ENCODE data around the gene CPXCR1. TPM values are rescaled to one million over a fixed set of nuclear protein-coding genes. Genes with fewer than 3 reads are reported as not detected.
"Not testable (repeated sequence)": the region's sequence is repeated elsewhere in the genome, so short reads cannot be mapped to it uniquely, and the experiment has no call there.

The CPXCR1 gene
- not detected for polyA plus RNA-seq (2012; ENCODE audit: low read depth, missing spikeins)

DNA sequence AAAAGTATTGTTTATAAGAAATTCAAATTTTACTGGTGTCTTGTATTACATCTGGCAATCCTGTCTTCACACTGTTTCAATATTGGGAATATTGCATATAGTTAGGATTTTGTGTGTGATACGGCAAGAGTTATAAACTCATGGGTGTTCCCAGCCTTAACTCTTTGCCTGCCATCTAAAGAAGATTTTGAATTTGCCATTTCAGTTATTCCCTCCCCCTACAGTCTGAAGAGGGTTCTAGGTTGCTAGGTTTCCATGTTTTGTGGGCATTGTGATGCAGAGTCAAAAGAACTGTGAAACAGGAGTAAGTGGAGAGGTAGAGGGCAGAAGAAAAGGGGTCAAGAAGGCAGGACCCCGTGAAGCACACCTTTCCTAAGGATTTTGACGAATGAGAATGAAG lies at the start of gene CPXCR1:
Gene CPXCR1 (plus strand): TSS at position 301 of the 400 bp plus-strand sequence. CDS start 6,190 bp downstream, outside the sequence.
- DNase-seq (ENCODE audit: insufficient read length, low spot score) (no peak), FAIRE-seq (no peak)
- TF ChIP-seq PAX5 (IDR thresholded peaks at IDR 0.05; ENCODE audit: insufficient read depth, low read length, severe bottlenecking) = no peak
- no peak for TF ChIP-seq SPI1 (IDR thresholded peaks at IDR 0.05; ENCODE audit: low read depth, low read length)
- no peak for TF ChIP-seq TAF1 (IDR thresholded peaks at IDR 0.05; ENCODE audit: low read depth, low read length)
- no peak for TF ChIP-seq POLR2AphosphoS5 (IDR thresholded peaks at IDR 0.05; ENCODE audit: low read depth, low read length)
- no peak for TF ChIP-seq POLR2A (IDR thresholded peaks at IDR 0.05; ENCODE audit: low read depth, low read length)
- no peak for TF ChIP-seq POU2F2 (IDR thresholded peaks at IDR 0.05; ENCODE audit: low read depth, low read length)

DNA sequence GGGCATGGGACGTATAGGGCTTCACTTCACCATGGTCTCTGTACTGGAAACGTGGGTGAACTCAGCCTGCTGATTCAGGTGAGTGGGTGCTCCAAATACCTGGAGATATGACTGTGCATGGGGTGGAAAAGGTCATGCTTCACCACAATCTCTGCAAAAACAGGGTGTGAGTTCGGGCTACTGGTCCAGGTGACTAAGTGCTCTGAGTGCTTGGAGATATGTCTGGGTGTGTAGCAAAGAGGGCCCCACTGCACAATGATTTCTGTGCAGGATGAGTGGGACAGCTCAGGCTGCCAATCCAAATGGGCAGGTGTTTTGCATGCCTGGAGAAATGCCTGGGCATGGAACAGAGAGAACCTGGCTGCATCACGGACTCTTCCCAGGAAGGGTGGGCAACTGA lies 11.2 kb upstream of the CPXCR1 start:
- FAIRE-seq (no peak), DNase-seq (ENCODE audit: insufficient read length, low spot score) (no peak)
- TF ChIP-seq POU2F2 (IDR thresholded peaks at IDR 0.05; ENCODE audit: low read depth, low read length) = no peak
- no peak for TF ChIP-seq POLR2A (IDR thresholded peaks at IDR 0.05; ENCODE audit: low read depth, low read length)
- TF ChIP-seq TAF1 (IDR thresholded peaks at IDR 0.05; ENCODE audit: low read depth, low read length) = no peak
- TF ChIP-seq SPI1 (IDR thresholded peaks at IDR 0.05; ENCODE audit: low read depth, low read length) = no peak
- TF ChIP-seq PAX5 (IDR thresholded peaks at IDR 0.05; ENCODE audit: insufficient read depth, low read length, severe bottlenecking) = no peak
- no peak for TF ChIP-seq POLR2AphosphoS5 (IDR thresholded peaks at IDR 0.05; ENCODE audit: low read depth, low read length)

- not testable (repeated sequence) for DNase-seq (ENCODE audit: insufficient read length, low spot score); FAIRE-seq
These were observed 810 bp upstream of the CPXCR1 start for GRCh38 chrX:88746215-88746614.

DNA sequence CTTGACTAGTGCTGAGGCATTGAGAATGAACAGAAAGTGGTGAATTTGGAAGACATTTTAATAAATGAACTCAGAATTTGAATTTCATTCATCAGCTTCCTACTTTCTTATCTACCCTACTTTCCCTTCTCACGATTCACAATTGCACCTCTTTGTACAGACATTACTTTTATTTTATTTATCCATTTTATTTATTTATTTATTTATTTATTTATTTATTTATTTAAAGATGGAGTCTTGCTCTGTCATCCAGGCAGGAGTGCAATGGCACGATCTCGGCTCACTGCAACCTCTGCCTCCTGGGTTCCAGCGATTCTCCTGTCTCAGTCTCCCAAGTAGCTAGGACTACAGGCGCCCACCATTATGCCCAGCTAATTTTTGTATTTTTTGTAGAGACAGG lies 5.3 kb downstream of the CPXCR1 start:
- not testable (repeated sequence) for FAIRE-seq; DNase-seq (ENCODE audit: insufficient read length, low spot score)

GRCh38 chrX:88789825-88790224 lies 42.8 kb downstream of the CPXCR1 start:
- FAIRE-seq (no peak), DNase-seq (ENCODE audit: insufficient read length, low spot score) (no peak)
- TF ChIP-seq TAF1 (IDR thresholded peaks at IDR 0.05; ENCODE audit: low read depth, low read length) (no peak), POLR2A (IDR thresholded peaks at IDR 0.05; ENCODE audit: low read depth, low read length) (no peak), PAX5 (IDR thresholded peaks at IDR 0.05; ENCODE audit: insufficient read depth, low read length, severe bottlenecking) (no peak), POU2F2 (IDR thresholded peaks at IDR 0.05; ENCODE audit: low read depth, low read length) (no peak), SPI1 (IDR thresholded peaks at IDR 0.05; ENCODE audit: low read depth, low read length) (no peak), POLR2AphosphoS5 (IDR thresholded peaks at IDR 0.05; ENCODE audit: low read depth, low read length) (no peak)
